ENCODE results near the gene TUBG1. TPM values are rescaled to one million over a fixed set of nuclear protein-coding genes. Genes with fewer than 3 reads are reported as not detected.

The TUBG1 gene
- total RNA-seq, 1 experiment from 2014 or later: 139 TPM

GRCh38 chr17:42565523-42566214, 43.8 kb upstream of the TUBG1 start:
- H3K27ac ChIP-seq (ENCODE audit: low read depth, low read length): peak overlapping the region; percentile 89
- no TSS peak for BruUV-seq (replicated peaks)

More at GRCh38 chr17:42565523-42566214, 43.8 kb upstream of the TUBG1 start:
- Histone ChIP-seq H3K4me2 (ENCODE audit: low read length) (peak overlapping the region; percentile 99; the same call in 1 of the 2 replicates), H3K4me3 (replicated peaks in 1 of 2; ENCODE audit: low read depth in 1 of 2, low read length in 2 of 2) (no peak overlapping the region), H3K9ac (ENCODE audit: low read length) (no peak overlapping the region; the same call in 1 of the 2 replicates), H3K4me1 (ENCODE audit: control insufficient read depth in 1 of 2, insufficient read depth in 2 of 2, low read length in 2 of 2) (peaks cover 23 to 51% of the 10 kb centered on the region in 2 experiments), H3K9me3 (ENCODE audit: control insufficient read depth in 1 of 2, insufficient read depth in 1 of 2, low read depth in 1 of 2, low read length in 2 of 2) (no peaks in the 10 kb centered on the region), H3K36me3 (ENCODE audit: control insufficient read depth in 1 of 2, insufficient read depth in 2 of 2, low read length in 2 of 2) (peaks cover 27 to 47% of the 10 kb centered on the region in 2 experiments), H3K27me3 (ENCODE audit: insufficient read depth, low read length) (no peaks in the 10 kb centered on the region), H3K9me2 (ENCODE audit: insufficient read depth) (no peaks in the 10 kb centered on the region), H3K79me2 (ENCODE audit: insufficient read depth, low read length) (peaks cover 55% of the 10 kb centered on the region), H2AFZ (ENCODE audit: low read depth, low read length, poor library complexity, severe bottlenecking) (no peak overlapping the region), H4K20me1 (ENCODE audit: insufficient read depth) (no peaks in the 10 kb centered on the region)
- ChIA-PET POLR2A (interaction anchor here (1.4 kb wide), 1 partner anchor 13 kb away, joined by 4 read pairs; no protein-coding TSS in a partner anchor), RAD21 (ENCODE audit: low non-redundant PET in 1 of 2, low total read pairs in 2 of 2, uncharacterized antibody in 2 of 2, unreplicated experiment in 2 of 2) (no interaction called here), CTCF (no interaction called here)
- ATAC-seq (no peak), DNase-seq (ENCODE audit: low read depth, low spot score) (no peak)
- TF ChIP-seq SIN3A (IDR thresholded peaks at IDR 0.05; ENCODE audit: low read depth) (no peak), YY1 (IDR thresholded peaks at IDR 0.05; ENCODE audit: extremely low read depth, insufficient replicate concordance, low read depth, low read length) (no peak), EZH2 (IDR thresholded peaks at IDR 0.05) (no peak), REST (IDR thresholded peaks at IDR 0.05; ENCODE audit: low read depth) (no peak), CTCF (IDR thresholded peaks at IDR 0.05 in 2 of 3, conservative IDR thresholded peaks at IDR 0.05 in 1 of 3; ENCODE audit: borderline replicate concordance in 1 of 3, insufficient read depth in 1 of 3, low read depth in 2 of 3, low read length in 2 of 3) (no peak), SRF (IDR thresholded peaks at IDR 0.05; ENCODE audit: low read depth) (no peak), CBX3 (IDR thresholded peaks at IDR 0.05; ENCODE audit: low read depth) (no peak), SP1 (IDR thresholded peaks at IDR 0.05; ENCODE audit: low read depth) (no peak), ZBTB33 (IDR thresholded peaks at IDR 0.05; ENCODE audit: extremely low read depth, insufficient replicate concordance, low read length) (no peak), TCF7L2 (IDR thresholded peaks at IDR 0.05; ENCODE audit: borderline replicate concordance, extremely low read depth, insufficient read depth, insufficient read length) (no peak), FOSL1 (IDR thresholded peaks at IDR 0.05; ENCODE audit: low read depth) (no peak)
- intact Hi-C loops (cut with micrococcal nuclease): no loop called here
